Heart left ventricle (tissue), 13 donors: ENCODE data around the gene NMNAT2.

ENCODE experiments used
- CTCF ChIP-seq, 12 donors: fragments of 200-600 bp; sonication (generic) in 4 of 12; IDR thresholded peaks; one replicate each; pipeline versions ENCODE4 v1.5.0 to v1.8.0; 2018 to 2022; ENCODE audit warnings: antibody characterized with exemption in 12 of 12, mild to moderate bottlenecking in 5 of 12
- POLR2A ChIP-seq, 2 donors: fragments of 450-650 bp; IDR thresholded peaks; one replicate each; pipeline ENCODE4 v1.6.1; 2017; ENCODE audit warnings: antibody characterized with exemption in 2 of 2, mild to moderate bottlenecking in 2 of 2, moderate library complexity in 2 of 2
- donor health status: ischemic (EF 13 %, LVEDD 7.1; RV severe dilation, severe dysfunction).
- donor health status: DM: no; HTN: yes; CAD: no.
- donor health status: DM: no; HTN: no; CAD: no.
- donor health status: ischemic (EF 25% LVEDD 6.9; RV normal size, moderate dysfunction).
- donor health status: ischemic (EF 25% LVEDD 5.7; RV mildly dilated, moderate dysfunction).
- donor health status: ischemic (EF 35%, LVEDD 5.7; RV mildly dilated, moderate dysfunction).
- donor health status: nonischemic (EF 11% LVEDD 7.7; RV severe dilation, severe dysfunction).
- donor health status: DM: yes; HTN: yes; CAD: no.
- donor health status: PGD.
- donor health status: ischemic (EF 29% LVEDD 5.4; RV normal size, mild dysfunction).
- donor health status: nonischemic (EF 23%, LVEDD 6.1; RV moderate dilation, normal function).

GRCh38 chr1:183198463-183198862 lies 219.7 kb downstream of the NMNAT2 start:
- no peak for TF ChIP-seq CTCF (IDR thresholded peaks at IDR 0.05)
- TF ChIP-seq POLR2A (IDR thresholded peaks at IDR 0.05) = no peak
